H1 (cell line): Measurements from ENCODE around the gene NCK2. TPM values are rescaled to one million over a fixed set of nuclear protein-coding genes. Genes with fewer than 3 reads are reported as not detected.
A peak's percentile ranks its signal among the peaks of the same experiment; 100 is the strongest.

Experiments used
- CTCF ChIA-PET: fragments of 300-600 bp; sonication (Branson Sonifier 250); formaldehyde crosslinking; loops from one replicate; lab custom pipeline; 2021; ENCODE audit not compliant: partially characterized antibody; lab: Charles Lee
- POLR2A ChIA-PET: fragments of 300-600 bp; sonication (Branson Sonifier 250); formaldehyde crosslinking; loops from one replicate; lab custom pipeline; 2021; ENCODE audit warnings: inconsistent platforms; ENCODE audit not compliant: partially characterized antibody; lab: Charles Lee
- DNase-seq, 2 experiments: peaks; one replicate each; pipeline versions ENCODE4 v3.0.0 to v3.0.0-alpha.2; 2010 to 2022; ENCODE audit warnings: low spot score in 2 of 2, low read depth in 1 of 2, mixed read lengths in 1 of 2
- FAIRE-seq: peaks from 2 replicates; lab custom pipeline; 2011; peaks lifted over from hg19 to GRCh38; lab: Jason Lieb, UNC
- H2AFZ ChIP-seq: 2 replicates; pipeline ENCODE4 v1.8.1; 2012; ENCODE audit warnings: low read length, inconsistent platforms
- H2AK5ac ChIP-seq: 2 replicates; pipeline ENCODE4 v1.6.1; 2013; ENCODE audit warnings: low read depth, low read length
- H2BK120ac ChIP-seq: replicated peaks from 2 replicates; pipeline ENCODE3; 2013; ENCODE audit warnings: low read depth, low read length, inconsistent platforms
- H2BK12ac ChIP-seq: 2 replicates; pipeline ENCODE4 v1.6.1; 2013; ENCODE audit warnings: low read depth, low read length
- H2BK15ac ChIP-seq: 2 replicates; pipeline ENCODE4 v1.6.1; 2013; ENCODE audit warnings: low read length
- H2BK20ac ChIP-seq: 2 replicates; pipeline ENCODE4 v1.6.1; 2013; ENCODE audit warnings: low read length
- H2BK5ac ChIP-seq: 2 replicates; pipeline ENCODE4 v1.6.1; 2013; ENCODE audit warnings: low read depth, low read length
- H3K14ac ChIP-seq: 2 replicates; pipeline ENCODE4 v1.6.1; 2013; ENCODE audit warnings: inconsistent platforms; ENCODE audit not compliant: insufficient read length
- H3K18ac ChIP-seq: 2 replicates; pipeline ENCODE4 v1.6.1; 2013; ENCODE audit warnings: low read length; ENCODE audit errors: extremely low read depth
- H3K23ac ChIP-seq: 2 replicates; pipeline ENCODE4 v1.6.1; 2013; ENCODE audit warnings: inconsistent platforms; ENCODE audit not compliant: insufficient read length
- H3K23me2 ChIP-seq: 2 replicates; pipeline ENCODE4 v1.6.1; 2013; ENCODE audit warnings: low read depth, low read length
- H3K27ac ChIP-seq: 2 replicates; pipeline ENCODE4 v1.6.1; 2011; ENCODE audit warnings: low read depth, low read length, inconsistent platforms
- H3K27me3 ChIP-seq, 4 experiments: replicated peaks in 1 of 4; 1 replicate in 1 of 4; 2 replicates in 3 of 4; pipeline versions ENCODE4 v1.6.1 to v1.8.1; 2011 to 2013; ENCODE audit warnings: low read length in 3 of 4, mild to moderate bottlenecking in 3 of 4, inconsistent platforms in 2 of 4, mixed read lengths in 2 of 4, moderate library complexity in 1 of 4; ENCODE audit not compliant: control insufficient read depth in 3 of 4, insufficient read depth in 3 of 4; ENCODE audit errors: extremely low read depth in 1 of 4
- H3K36me3 ChIP-seq, 4 experiments: 2 replicates each; pipeline versions ENCODE4 v1.6.1 to v1.8.1; 2011 to 2013; ENCODE audit warnings: mild to moderate bottlenecking in 4 of 4, low read length in 3 of 4, moderate library complexity in 2 of 4, control low read depth in 1 of 4, inconsistent platforms in 1 of 4; ENCODE audit not compliant: insufficient read depth in 4 of 4, control insufficient read depth in 2 of 4
- H3K4ac ChIP-seq: replicated peaks from 2 replicates; pipeline ENCODE3; 2013; ENCODE audit warnings: low read length, low read depth, mixed read lengths, inconsistent platforms; ENCODE audit not compliant: insufficient read length
- H3K4me1 ChIP-seq, 4 experiments: replicated peaks in 1 of 4; 1 replicate in 1 of 4; 2 replicates in 3 of 4; pipeline versions ENCODE4 v1.6.1 to v1.8.1; 2011 to 2013; ENCODE audit warnings: low read length in 3 of 4, inconsistent platforms in 2 of 4, mixed read lengths in 1 of 4; ENCODE audit not compliant: insufficient read depth in 4 of 4, control insufficient read depth in 3 of 4
- H3K4me2 ChIP-seq, 2 experiments: 2 replicates each; pipeline versions ENCODE4 v1.6.1 to v1.8.1; 2011 to 2013; ENCODE audit warnings: low read depth in 2 of 2, low read length in 2 of 2, control low read depth in 1 of 2, inconsistent platforms in 1 of 2, mild to moderate bottlenecking in 1 of 2; ENCODE audit not compliant: insufficient read depth in 1 of 2
- H3K4me3 ChIP-seq, 4 experiments: fragments of 200-600, 300-600 bp in 1 of 4; sonication (generic), shearing (Covaris generic), sonication (Bioruptor Twin) in 1 of 4; 2 replicates each; pipeline versions ENCODE4 v1.5.1 to v1.8.1; 2011 to 2016; ENCODE audit warnings: low read length in 4 of 4, low read depth in 3 of 4, control low read depth in 2 of 4, inconsistent platforms in 2 of 4, mild to moderate bottlenecking in 2 of 4, mixed read lengths in 1 of 4, moderate library complexity in 1 of 4; ENCODE audit not compliant: insufficient read depth in 2 of 4; ENCODE audit errors: extremely low read depth in 1 of 4
- H3K56ac ChIP-seq: replicated peaks from 2 replicates; pipeline ENCODE3; 2013; ENCODE audit warnings: low read depth, mild to moderate bottlenecking, mixed read lengths, low read length, inconsistent platforms; ENCODE audit not compliant: insufficient read length
- H3K79me1 ChIP-seq: 2 replicates; pipeline ENCODE4 v1.6.1; 2013; ENCODE audit warnings: low read depth, low read length, control low read depth
- H3K79me2 ChIP-seq, 2 experiments: 2 replicates each; pipeline versions ENCODE4 v1.6.1 to v1.8.1; 2012 to 2013; ENCODE audit warnings: low read length in 2 of 2, mild to moderate bottlenecking in 2 of 2, inconsistent platforms in 1 of 2; ENCODE audit not compliant: insufficient read depth in 2 of 2, control insufficient read depth in 1 of 2
- H3K9ac ChIP-seq, 4 experiments: replicated peaks in 1 of 4; 1 replicate in 1 of 4; 2 replicates in 3 of 4; pipeline versions ENCODE4 v1.6.1 to v1.8.1; 2011 to 2013; ENCODE audit warnings: low read depth in 3 of 4, low read length in 3 of 4, control low read depth in 2 of 4, mild to moderate bottlenecking in 2 of 4, moderate library complexity in 2 of 4, inconsistent platforms in 1 of 4; ENCODE audit errors: extremely low read depth in 1 of 4
- H3K9me3 ChIP-seq, 2 experiments: 2 replicates each; pipeline versions ENCODE4 v1.6.1 to v1.8.1; 2012 to 2013; ENCODE audit warnings: mild to moderate bottlenecking in 2 of 2, moderate library complexity in 2 of 2, control low read depth in 1 of 2, inconsistent platforms in 1 of 2, low read depth in 1 of 2, low read length in 1 of 2, mixed read lengths in 1 of 2; ENCODE audit not compliant: insufficient read depth in 2 of 2
- H4K20me1 ChIP-seq, 2 experiments: replicated peaks in 1 of 2; 2 replicates each; pipeline versions ENCODE3 to v1.8.1; 2011 to 2013; ENCODE audit warnings: inconsistent platforms in 2 of 2, low read length in 2 of 2, mild to moderate bottlenecking in 1 of 2; ENCODE audit not compliant: insufficient read depth in 2 of 2, control insufficient read depth in 1 of 2
- H4K5ac ChIP-seq: 2 replicates; pipeline ENCODE4 v1.6.1; 2013; ENCODE audit warnings: low read length, low read depth, mixed read lengths, inconsistent platforms; ENCODE audit not compliant: insufficient read length
- H4K8ac ChIP-seq: 2 replicates; pipeline ENCODE4 v1.8.0; 2013; ENCODE audit warnings: mild to moderate bottlenecking, moderate library complexity, low read length, inconsistent platforms; ENCODE audit not compliant: insufficient read depth; ENCODE audit errors: extremely low read depth
- H4K91ac ChIP-seq: replicated peaks from 2 replicates; pipeline ENCODE3; 2013; ENCODE audit warnings: low read length, mixed read lengths, inconsistent platforms; ENCODE audit not compliant: insufficient read length
- RAD21 ChIP-seq, 2 experiments: IDR thresholded peaks in 1 of 2; conservative IDR thresholded peaks in 1 of 2; 2 replicates each; pipeline ENCODE4 v1.6.1; 2011; ENCODE audit warnings: low read depth in 2 of 2, low read length in 2 of 2, improper control_type of control experiment in 1 of 2, inconsistent platforms in 1 of 2, mild to moderate bottlenecking in 1 of 2, moderate library complexity in 1 of 2
- TCF12 ChIP-seq: IDR thresholded peaks from 2 replicates; pipeline ENCODE4 v1.6.1; 2011; ENCODE audit warnings: low read depth, mild to moderate bottlenecking, low read length
- WGBS, 2 experiments: shearing (Covaris generic) in 1 of 2; methylation state at CpG; one replicate each; pipeline versions ENCODE4 v1.1.6 to v1.1.7; 2013 to 2015; ENCODE audit warnings: low lambda C conversion rate in 2 of 2, mixed read lengths in 2 of 2, inconsistent platforms in 1 of 2, low coverage in 1 of 2, missing lambda C conversion rate in 1 of 2; ENCODE audit not compliant: insufficient replicate concordance in 2 of 2, insufficient coverage in 1 of 2, insufficient read length in 1 of 2; ENCODE audit errors: extremely low coverage in 1 of 2, missing lambda C conversion rate in 1 of 2; 5-methylcytosine and 5-hydroxymethylcytosine counted together
- polyA plus RNA-seq, 7 experiments: library from polyadenylated mRNA; depleted of rRNA in 3 of 7; stranded (reverse) in 5 of 7; unstranded in 2 of 7; fragments of >200 nt in 5 of 7; fragments of 200-250 nt in 2 of 7; gene quantifications; 1 replicate in 5 of 7; 2 replicates in 1 of 7; 4 replicates in 1 of 7; pipeline versions ENCODE4 v1.2.1 to v1.2.3, GENCODE V29; 2011 to 2013; ENCODE audit warnings: missing spikeins in 2 of 7, mixed read lengths in 2 of 7
- total RNA-seq: library from RNA; stranded (reverse); fragmentation: NEBNext Ultra II Directional; extraction: Animal tissue kit (Norgen Biotek cat#: 25700); gene quantifications from 2 replicates; pipeline ENCODE4 v1.2.1, GENCODE V29; 2021
- TF ChIP-seq, protein P1 (sequence below), 3 experiments: IDR thresholded peaks; 1 replicate in 2 of 3; 2 replicates in 1 of 3; pipeline versions ENCODE4 v1.5.1 to v1.6.1; 2011; ENCODE audit warnings: low read length in 3 of 3, mild to moderate bottlenecking in 3 of 3, inconsistent platforms in 2 of 3, low read depth in 1 of 3, moderate library complexity in 1 of 3; ENCODE audit not compliant: insufficient read depth in 1 of 3; ENCODE audit errors: control extremely low read depth in 1 of 3

NCK2 gene
- total and polyA plus RNA-seq, 2 of the 8 experiments (the other 6 are each of a cell fraction or from before 2014, with no cell fraction given) = 30.3 to 65.7 TPM

GRCh38 chr2:105769504-105769903, 24.8 kb downstream of the NCK2 start:
- no peak overlapping the region for H2BK12ac ChIP-seq
- H3K79me1 ChIP-seq = peaks cover 16% of the 10 kb centered on the region
- no peaks in the 10 kb centered on the region for H3K23me2 ChIP-seq
- H4K91ac ChIP-seq = no peak overlapping the region
- CTCF ChIA-PET = interaction anchor here (0.7 to 1.9 kb wide), 12 partner anchors 14 to 315 kb away, joined by 3 to 8 read pairs (median 4); no protein-coding TSS in a partner anchor
- no peak overlapping the region; the same call in 1 of the 2 replicates for H3K18ac ChIP-seq
- H3K9me3 ChIP-seq = no peaks in the 10 kb centered on the region
- H3K4me3 ChIP-seq = no peak overlapping the region; a peak in 1 of 8 replicates
- H3K27ac ChIP-seq = no peak overlapping the region
- H3K14ac ChIP-seq = no peak overlapping the region
- no peak overlapping the region for H3K23ac ChIP-seq
- no peak overlapping the region for H2BK15ac ChIP-seq
- no peak overlapping the region for H2BK5ac ChIP-seq
- H2AK5ac ChIP-seq = no peak overlapping the region
- H3K27me3 ChIP-seq = no peaks in the 10 kb centered on the region
- DNase-seq (no peak), FAIRE-seq (no peak)
- peaks cover 18 to 27% of the 10 kb centered on the region in 2 experiments for H4K20me1 ChIP-seq
- no peak overlapping the region for H4K8ac ChIP-seq
- H3K56ac ChIP-seq = no peak overlapping the region
- no peak overlapping the region; a peak in 1 of 4 replicates for H3K4me2 ChIP-seq
- TF ChIP-seq, protein P1, sequence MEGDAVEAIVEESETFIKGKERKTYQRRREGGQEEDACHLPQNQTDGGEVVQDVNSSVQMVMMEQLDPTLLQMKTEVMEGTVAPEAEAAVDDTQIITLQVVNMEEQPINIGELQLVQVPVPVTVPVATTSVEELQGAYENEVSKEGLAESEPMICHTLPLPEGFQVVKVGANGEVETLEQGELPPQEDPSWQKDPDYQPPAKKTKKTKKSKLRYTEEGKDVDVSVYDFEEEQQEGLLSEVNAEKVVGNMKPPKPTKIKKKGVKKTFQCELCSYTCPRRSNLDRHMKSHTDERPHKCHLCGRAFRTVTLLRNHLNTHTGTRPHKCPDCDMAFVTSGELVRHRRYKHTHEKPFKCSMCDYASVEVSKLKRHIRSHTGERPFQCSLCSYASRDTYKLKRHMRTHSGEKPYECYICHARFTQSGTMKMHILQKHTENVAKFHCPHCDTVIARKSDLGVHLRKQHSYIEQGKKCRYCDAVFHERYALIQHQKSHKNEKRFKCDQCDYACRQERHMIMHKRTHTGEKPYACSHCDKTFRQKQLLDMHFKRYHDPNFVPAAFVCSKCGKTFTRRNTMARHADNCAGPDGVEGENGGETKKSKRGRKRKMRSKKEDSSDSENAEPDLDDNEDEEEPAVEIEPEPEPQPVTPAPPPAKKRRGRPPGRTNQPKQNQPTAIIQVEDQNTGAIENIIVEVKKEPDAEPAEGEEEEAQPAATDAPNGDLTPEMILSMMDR (IDR thresholded peaks at IDR 0.05; ENCODE audit: control extremely low read depth in 1 of 3, insufficient read depth in 1 of 3, low read depth in 1 of 3, low read length in 3 of 3) = peak in 2 of 3 experiments; percentile 37 to 54; a peak in 3 of 4 replicates
- TF ChIP-seq TCF12 = no peak
- TF ChIP-seq RAD21 (IDR thresholded peaks at IDR 0.05 in 1 of 2, conservative IDR thresholded peaks at IDR 0.05 in 1 of 2; ENCODE audit: low read depth in 2 of 2, low read length in 2 of 2) = peak in 1 of 2 experiments; percentile 21; a peak in 2 of 4 replicates
- H3K79me2 ChIP-seq = peaks cover 8 to 91% of the 10 kb centered on the region in 2 experiments
- no peaks in the 10 kb centered on the region for H3K36me3 ChIP-seq
- WGBS, 2 experiments = 77% methylated on average over 8 of the region's 9 CpGs; no CpG with 5 or more reads in 1 of the 2 experiments
- H3K9ac ChIP-seq = no peak overlapping the region
- no peak overlapping the region for H2BK120ac ChIP-seq
- peaks cover 3 to 15% (median 7%) of the 10 kb centered on the region in 4 experiments; a peak in 6 of 7 replicates for H3K4me1 ChIP-seq
- no peak overlapping the region for H3K4ac ChIP-seq
- H4K5ac ChIP-seq = no peak overlapping the region
- POLR2A ChIA-PET = no interaction called here
- no peak overlapping the region for H2AFZ ChIP-seq
- H2BK20ac ChIP-seq = no peak overlapping the region
